Gastrocnemius medialis (tissue), 4 donors: Measurements from ENCODE around the gene NT5DC4.

Source experiments
- CTCF ChIP-seq, 5 experiments: fragments of 450-650 bp in 3 of 5; fragments of 200-600 bp in 2 of 5; sonication (generic) in 2 of 5; IDR thresholded peaks in 4 of 5; conservative IDR thresholded peaks in 1 of 5; 1 replicate in 4 of 5; 2 replicates in 1 of 5; pipeline ENCODE4 v1.5.1; 2016 to 2019; ENCODE audit warnings: antibody characterized with exemption in 5 of 5, mild to moderate bottlenecking in 3 of 5, moderate library complexity in 3 of 5
- POLR2A ChIP-seq, 2 donors: fragments of 450-650 bp; IDR thresholded peaks; one replicate each; pipeline ENCODE4 v1.6.1; 2017; ENCODE audit warnings: antibody characterized with exemption in 2 of 2, mild to moderate bottlenecking in 2 of 2, moderate library complexity in 2 of 2

DNA sequence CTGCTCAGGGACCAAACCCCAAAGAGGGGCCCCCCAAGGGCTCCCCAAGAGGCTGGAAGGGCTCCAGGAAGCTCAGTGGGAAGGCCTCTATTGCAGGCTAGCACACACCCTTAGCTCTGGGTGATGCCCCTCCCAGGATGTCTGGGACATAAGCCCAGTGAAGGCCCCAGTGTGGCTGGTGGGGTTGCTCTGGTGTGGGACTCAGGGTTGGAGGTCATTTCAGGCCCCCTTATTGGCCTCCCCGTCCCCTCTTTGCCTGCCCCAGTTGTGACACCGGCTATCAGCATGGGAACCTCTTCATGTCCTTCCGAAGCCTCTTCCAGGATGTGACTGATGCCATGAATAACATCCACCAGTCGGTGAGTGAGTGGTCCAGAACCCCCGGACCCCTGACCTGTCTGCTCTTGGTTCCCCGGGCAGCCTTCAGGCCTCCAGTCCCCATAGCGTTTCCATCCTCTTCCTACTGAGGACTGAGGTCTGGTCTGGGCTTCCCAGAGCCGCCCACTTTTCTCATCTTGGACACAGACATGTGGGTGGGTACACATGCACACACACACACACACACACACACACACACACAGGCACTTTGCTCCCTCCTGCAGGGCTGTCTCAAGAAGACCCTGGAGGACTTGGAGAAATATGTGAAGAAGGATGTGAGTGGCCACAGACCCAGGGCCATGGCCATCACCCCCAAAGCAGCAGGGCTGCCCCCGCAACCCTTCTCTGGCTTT is 2.2 kb downstream of the NT5DC4 start:
- TF ChIP-seq POLR2A (IDR thresholded peaks at IDR 0.05) (no peak), CTCF (IDR thresholded peaks at IDR 0.05 in 4 of 5, conservative IDR thresholded peaks at IDR 0.05 in 1 of 5) (no peak)
